ENCODE measurements around the gene ITGAD.
A peak's percentile ranks its signal among the peaks of the same experiment; 100 is the strongest.

The ITGAD gene

DNA sequence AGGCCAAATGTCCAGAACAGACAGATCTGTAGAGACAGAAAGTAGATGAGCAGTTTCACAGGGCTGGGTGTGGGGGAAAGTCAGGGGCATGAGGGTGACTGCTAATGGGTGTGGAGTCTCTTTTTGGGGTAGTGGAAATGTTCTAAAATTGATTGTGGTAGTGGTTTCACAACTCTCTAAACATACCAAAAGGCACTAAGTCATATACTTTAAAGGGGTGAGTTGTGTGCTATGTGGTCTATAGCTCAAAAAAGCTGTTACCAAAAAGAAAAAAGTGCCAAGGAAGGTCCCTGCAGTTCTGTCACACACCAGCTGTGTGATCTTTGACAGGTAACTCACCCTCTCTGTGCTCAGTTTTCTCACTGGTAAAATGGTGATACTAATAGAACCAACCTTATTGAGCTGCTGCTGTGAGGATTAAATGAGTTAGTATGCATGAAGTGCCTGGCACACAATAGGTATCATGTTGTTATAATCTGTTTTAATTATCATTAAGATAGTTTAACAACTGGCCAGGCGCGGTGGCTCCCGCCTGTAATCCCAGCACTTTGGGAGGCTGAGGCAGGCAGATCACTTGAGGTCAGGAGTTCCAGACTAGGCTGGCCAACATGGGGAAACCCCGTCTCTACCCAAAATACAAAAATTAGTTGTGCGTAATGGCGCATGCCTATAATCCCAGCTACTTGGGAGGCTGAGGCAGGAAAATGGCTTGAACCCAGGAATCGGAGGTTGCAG is 27.8 kb upstream of the ITGAD start:
- no peak for DNase-seq

DNA sequence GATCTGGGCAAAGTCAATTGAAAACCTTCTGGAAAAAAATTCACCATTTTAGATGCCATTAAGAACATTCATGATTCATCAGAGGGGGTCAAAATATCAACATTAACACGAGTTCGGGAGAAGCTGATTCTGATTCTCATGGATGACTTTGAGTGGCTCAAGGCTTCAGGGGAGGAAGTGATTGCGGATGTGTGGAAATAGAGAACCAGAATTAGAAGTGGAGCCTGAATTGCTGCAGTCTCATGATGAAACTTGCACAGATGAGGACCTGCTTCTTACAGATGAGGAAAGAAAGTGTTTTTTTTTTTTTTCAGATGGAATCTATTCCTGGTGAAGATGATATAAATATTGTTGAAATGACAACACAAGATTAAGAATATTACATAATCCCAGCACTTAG is 25.3 kb upstream of the ITGAD start:
- DNase-seq = no peak

DNA sequence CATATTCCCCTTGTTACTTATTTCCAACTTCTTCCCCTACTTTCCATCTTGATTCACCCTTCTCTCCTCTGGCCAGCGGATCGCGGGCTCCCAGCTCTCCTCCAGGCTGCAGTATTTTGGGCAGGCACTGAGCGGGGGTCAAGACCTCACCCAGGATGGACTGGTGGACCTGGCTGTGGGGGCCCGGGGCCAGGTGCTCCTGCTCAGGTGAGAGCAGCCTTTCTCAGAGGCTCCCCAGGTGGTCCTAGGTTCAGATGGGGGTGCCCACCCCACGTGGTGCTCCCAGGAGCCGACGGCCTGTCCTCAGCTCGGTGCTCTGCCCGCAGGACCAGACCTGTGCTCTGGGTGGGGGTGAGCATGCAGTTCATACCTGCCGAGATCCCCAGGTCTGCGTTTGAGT is 22.1 kb upstream of the ITGAD start:
- no peak for DNase-seq

DNA sequence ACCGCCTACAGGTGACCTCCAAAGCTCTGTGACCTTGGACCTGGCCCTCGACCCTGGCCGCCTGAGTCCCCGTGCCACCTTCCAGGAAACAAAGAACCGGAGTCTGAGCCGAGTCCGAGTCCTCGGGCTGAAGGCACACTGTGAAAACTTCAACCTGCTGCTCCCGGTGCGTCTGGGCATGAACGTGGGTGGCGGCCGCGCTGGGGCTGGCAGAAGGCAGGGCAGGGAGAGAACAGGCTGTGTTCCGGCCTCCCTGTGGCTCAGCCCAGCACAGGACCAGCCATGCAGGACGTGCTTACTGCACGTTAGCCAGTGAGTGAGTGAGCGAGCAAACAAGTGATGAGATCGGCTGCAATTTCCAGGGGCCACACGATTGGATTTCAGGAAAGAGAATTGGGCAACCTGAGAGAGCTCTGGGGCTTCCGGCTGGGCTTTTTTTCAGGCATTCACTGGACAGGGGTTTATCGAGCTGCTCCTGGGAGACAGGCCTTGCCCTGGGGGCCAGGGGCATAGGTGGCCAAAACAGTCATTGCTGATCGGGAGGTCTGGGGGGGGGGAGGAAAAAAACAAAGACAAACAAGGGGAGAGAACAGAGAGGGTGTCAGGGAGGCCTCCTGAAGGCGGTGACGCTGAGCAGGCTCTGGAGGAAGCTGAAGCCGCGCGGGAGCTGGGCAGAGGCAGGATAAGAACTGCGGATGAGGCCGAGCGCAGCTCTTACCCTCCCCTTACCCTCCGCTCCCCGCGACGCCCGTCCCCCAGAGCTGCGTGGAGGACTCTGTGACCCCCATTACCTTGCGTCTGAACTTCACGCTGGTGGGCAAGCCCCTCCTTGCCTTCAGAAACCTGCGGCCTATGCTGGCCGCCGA is 21.3 kb upstream of the ITGAD start:
- no peak for DNase-seq

DNA sequence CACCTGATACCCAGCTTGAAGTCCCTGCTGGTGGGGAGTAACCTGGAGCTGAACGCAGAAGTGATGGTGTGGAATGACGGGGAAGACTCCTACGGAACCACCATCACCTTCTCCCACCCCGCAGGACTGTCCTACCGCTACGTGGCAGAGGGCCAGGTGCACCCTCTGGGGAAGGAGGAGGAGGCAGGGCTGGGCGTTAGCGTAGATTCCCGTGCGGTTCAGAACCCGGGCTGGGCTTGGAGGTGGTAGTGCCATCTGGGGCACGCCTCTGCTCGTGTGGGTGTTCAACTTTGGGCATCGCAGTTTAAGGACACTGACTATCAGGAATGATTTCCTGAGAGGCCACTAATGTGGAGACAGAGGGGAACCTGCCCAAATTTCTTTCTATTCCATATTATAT is 19.9 kb upstream of the ITGAD start:
- DNase-seq = no peak

DNA sequence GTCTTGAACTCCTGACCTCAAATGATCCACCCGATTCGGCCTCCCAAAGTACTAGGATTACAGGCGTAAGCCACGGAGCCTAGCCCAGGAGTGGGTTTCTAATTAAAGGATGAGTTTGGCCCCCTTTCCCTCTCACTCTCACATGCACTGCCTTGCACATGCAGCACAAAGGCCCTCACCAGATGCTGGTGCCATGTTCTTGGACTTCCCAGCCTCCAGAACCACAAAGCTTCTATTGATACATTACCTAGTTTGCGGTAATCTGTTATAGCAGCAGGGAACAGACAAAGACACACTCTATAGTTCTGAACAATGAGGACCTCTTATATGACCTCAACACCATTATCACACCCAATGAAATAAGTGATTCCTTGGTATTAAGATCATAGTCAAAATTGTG is 17.9 kb upstream of the ITGAD start:
- DNase-seq = no peak

DNA sequence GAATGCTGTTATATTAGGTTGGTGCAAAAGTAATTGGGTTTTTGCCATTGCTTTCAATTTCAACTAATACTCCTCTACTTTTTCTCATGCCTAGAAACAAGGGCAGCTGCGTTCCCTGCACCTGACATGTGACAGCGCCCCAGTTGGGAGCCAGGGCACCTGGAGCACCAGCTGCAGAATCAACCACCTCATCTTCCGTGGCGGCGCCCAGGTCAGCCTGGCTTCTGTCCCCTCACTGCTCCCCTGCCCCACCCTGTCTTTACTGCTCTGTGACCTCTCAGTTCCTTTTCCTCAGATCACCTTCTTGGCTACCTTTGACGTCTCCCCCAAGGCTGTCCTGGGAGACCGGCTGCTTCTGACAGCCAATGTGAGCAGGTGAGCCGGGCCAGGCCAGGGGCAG is 16.4 kb upstream of the ITGAD start:
- no peak for DNase-seq

DNA sequence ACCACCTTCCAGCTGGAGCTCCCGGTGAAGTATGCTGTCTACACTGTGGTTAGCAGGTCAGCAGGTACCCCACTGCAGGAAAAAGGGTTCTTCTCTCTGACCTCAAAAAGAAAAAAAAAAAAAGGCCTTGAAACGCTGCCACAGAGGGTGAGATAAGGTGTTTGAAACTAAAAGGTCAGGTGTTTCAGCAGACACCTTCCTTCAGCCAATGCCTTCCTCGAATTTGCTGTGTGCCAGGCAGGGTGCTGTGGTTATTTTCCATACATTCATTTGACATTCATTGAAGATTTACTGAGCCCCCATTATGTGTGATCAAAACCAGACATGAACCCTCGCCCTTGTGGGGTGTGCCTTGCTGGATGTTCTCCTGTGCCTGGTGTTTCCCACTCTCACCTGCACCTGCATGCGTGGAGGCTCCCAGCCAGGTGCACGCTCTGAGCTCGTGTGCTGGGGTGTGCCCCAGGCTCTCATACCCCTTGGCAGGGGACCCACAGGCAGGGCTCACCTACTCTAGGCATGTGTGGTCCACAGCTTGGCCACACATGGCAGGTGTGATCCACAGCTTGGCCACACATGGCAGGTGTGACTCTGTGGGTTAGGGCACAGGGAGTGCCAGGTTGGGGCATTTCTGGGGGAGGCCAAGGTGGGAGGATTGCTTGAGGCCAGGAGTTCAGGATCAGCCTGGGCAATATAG is 15.8 kb upstream of the ITGAD start:
- DNase-seq = no peak

DNA sequence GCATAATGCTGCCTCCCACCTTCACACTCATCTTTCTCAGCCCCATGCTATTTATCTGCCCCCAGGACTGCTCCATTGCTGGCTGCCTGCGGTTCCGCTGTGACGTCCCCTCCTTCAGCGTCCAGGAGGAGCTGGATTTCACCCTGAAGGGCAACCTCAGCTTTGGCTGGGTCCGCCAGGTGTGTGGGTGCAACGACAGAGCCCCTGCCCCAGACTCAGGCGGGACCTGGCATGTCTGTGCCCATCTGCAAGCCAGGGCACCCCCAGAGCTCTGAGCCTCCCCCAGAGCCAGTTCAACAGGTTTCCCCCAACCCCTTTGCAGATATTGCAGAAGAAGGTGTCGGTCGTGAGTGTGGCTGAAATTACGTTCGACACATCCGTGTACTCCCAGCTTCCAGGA is 12.9 kb upstream of the ITGAD start:
- DNase-seq = no peak

DNA sequence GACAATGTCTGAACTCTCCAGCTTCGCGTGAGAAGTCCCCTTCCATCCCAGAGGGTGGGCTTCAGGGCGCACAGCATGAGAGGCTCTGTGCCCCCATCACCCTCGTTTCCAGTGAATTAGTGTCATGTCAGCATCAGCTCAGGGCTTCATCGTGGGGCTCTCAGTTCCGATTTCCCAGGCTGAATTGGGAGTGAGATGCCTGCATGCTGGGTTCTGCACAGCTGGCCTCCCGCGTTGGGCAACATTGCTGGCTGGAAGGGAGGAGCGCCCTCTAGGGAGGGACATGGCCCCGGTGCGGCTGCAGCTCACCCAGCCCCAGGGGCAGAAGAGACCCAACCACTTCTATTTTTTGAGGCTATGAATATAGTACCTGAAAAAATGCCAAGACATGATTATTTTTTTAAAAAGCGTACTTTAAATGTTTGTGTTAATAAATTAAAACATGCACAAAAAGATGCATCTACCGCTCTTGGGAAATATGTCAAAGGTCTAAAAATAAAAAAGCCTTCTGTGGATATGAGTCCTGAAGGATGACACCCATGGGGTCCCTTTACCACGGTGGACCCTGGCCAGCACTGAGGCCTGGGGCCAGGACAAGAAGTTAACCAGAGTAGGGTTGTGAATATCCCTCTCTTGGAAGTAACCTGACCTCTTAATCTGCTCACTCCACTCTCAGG is 10.5 kb upstream of the ITGAD start:
- DNase-seq = peak; percentile 64

DNA sequence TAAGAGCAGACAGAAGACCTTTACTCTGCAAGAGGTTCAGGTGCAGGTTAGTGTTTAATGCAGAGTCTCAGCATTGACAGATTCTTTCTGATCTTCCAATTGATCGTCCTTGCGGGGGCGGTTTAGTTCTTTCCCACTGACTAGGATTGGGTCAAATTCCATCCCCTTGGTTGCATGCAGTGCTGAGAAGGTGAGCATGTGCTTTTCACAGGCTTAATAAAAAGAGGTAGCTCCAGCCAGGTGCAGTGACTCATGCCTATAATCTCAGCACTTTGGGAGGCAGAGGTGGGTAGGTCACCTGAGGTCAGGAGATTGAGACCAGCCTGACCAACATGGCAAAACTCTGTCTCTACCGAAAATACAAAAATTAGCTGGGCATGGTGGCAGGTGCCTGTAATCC is 7.5 kb upstream of the ITGAD start:
- no peak for DNase-seq

DNA sequence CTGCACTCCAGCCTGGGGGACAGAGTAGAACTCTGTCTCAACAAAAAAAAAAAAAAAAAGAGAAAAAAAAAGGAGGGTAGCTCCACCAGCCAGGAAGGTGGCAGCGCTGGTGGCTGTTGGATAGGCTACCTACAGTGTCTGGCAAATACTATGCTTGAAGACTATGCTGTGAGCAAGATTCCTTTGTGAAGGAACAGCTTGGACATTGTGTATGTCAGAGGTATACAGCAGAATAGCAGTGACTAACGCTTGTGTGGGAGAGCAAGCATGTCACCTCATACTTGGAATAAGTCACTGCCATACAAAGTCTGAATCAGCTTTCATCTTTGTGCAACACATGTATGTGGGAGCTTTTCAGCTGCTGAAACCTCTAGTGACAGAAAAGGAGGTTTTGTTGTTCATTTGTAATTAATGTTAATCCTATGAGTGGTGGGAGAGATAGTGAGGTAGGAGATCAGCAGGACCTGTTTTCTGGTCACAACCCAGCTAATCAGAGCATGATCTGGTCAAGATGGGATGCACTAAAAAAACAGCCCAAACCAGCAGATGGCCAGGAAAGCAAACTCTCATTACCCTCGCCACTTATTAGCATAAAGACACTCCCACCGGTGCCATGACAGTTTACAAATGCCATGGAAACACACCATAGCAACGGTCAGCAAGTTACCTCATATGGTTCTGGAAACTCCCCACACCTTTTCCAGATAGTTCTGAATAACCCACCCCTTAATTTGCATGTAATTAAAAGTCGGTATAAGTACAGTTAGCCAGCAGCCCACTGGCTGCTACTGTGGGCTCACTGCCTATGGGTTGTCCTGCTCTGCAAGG is 6.8 kb upstream of the ITGAD start:
- peak; percentile 39 for DNase-seq

DNA sequence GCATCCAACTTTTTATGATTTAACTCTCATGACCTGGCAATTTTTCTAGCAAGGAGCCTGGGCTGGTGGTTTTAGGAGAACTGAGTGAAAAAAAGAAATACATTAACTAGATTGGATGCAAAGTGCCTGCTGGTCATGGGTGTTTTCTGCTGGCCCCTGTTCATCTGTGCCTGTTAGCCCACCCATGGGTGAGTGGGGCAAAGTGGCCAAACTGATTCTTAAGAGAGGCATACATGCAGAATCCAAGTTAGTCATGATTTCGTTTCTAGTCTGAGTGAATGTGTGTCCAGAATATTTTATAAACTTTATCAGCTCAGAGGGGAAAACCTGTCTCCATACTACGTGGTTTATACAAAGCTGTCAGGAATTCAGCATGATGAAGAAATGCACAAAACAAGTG is 4.6 kb upstream of the ITGAD start:
- DNase-seq = no peak

DNA sequence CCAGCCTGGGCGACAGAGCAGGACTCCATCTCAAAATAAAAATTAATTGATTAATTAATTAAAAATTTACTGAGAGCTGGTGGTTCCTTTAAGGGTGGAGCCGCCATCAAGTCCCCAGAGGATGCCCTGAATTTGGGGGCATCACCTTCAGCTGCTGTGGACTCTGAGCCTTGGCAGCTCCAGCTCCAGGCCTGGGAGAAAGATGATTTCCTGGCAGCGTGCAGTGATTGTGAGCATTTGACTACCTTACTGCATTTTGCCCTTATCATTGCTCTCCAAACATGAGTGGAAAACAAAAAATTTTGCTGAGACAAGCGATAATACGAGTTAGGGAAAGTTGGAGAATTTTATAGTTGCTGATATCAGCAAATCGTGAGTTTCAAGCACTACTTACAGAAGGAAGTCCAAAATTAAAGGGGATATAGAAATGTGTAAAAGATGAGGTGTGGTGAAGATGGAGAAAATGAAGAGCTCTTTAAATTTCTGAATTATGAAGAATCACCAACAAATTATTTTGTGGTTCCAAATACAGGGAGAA is 2.6 kb upstream of the ITGAD start:
- no peak for DNase-seq

DNA sequence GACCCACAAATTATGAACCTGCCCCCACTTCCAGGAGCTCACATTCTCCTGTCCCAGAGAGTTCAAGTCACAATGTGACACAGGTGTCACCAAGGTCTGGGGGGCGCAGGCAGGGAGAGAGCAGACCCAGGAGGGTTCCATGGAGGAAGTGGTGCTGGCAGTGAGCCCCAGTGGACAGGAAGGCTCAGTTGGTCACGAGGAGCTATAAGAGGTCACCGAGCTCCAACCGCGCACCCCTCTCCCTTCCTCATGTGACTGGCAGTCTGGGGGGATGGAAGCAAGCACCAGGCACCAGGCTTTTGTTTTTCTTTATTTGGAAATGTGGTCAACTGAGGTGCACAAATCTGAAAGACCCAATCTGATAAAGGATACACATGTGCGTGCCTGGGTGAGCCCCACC is 2.5 kb downstream of the ITGAD start:
- no peak for DNase-seq

DNA sequence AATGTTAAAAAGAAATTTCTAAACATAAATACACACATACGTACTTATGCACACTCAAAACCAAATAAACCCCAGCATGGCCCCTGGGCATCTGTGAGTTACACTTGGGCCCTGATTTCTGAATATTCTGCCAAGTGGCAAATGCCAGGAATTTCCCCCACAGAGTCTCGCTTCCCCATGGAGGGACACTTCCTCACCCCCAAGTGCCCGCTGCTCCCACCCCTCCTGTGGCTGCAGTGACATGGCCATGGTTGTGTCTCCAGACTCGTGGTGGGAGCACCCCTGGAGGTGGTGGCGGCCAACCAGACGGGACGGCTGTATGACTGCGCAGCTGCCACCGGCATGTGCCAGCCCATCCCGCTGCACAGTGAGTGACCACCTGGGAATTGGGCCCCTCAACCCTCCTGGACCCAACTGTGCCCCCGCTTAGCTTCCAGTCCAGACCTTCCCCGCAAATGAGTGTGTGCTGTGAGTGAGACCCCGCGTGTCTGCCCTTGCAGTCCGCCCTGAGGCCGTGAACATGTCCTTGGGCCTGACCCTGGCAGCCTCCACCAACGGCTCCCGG is 4.0 kb downstream of the ITGAD start:
- DNase-seq = no peak

DNA sequence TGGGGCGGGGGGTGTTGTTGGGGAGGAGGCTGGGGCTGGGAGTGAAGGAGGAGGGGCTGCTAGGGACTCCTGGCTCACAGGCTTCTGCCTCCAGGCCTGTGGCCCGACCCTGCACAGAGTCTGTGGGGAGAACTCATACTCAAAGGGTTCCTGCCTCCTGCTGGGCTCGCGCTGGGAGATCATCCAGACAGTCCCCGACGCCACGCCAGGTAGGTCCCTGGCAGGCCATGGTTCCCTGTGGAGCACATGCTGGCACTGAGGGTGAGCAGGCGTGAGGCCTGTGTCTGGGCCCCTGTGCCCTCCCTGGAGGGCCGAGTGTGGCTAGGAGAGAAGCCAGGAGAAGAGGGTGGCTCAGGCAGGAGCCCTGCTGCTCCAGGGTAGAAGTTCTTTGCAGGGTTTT is 4.6 kb downstream of the ITGAD start:
- DNase-seq = no peak

DNA sequence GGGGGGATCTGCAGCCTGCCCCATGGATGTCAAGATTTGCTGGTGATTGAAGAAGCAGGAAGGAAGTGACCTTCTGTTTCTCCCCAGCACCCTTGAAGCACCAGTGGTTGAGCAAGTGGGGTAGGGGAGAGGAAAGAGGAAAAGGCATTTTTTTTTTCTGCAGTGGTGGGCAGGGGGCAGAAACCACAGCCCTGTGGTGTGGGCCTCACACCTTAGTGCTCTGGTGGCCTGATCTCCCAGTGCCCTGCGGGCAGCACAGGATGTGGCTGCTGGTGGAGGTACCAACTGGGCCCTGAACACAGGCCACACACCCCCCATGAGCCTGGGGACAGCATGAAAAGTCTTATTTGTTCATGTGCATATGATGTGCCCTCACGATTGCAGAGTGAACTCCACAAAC is 7.1 kb downstream of the ITGAD start:
- DNase-seq = peak; percentile 27

DNA sequence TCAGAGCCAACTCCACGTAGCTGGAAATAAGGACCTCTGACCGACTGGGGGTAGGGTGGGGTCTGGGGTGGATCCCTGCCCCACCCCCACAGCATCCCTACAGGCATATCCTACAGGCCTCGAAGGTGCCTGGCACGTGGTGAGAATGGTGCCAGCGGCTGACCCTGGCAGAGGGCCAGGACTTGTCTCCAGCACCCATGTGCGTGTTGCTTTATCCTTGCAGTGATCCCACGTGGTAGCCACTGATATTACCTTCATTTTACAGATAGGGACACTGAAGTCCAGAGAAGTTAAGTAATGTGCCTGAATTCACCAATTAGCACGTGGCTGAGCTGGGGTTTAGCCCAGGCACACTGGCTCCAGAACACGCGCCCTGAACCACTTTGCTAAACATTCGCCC is 8.3 kb downstream of the ITGAD start:
- no peak for DNase-seq

DNA sequence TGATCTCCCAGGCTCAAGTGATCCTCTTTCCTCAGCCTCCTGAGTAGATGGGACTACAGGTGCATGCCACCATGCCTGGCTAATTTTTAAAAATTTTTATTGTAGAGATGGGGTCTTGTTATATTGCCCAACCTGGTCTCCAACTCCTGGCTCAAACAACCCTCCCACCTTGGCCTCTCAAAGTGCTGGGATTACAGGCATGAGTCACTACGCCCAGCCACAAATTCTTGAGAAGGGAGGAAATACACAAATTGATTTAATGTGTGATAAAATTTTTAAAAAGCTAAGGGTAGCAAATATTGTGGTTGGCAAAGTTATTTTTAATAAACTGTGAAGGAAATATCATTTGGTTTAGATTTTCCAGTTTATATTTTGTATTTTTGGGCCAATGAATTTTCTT is 9.6 kb downstream of the ITGAD start:
- DNase-seq = no peak

DNA sequence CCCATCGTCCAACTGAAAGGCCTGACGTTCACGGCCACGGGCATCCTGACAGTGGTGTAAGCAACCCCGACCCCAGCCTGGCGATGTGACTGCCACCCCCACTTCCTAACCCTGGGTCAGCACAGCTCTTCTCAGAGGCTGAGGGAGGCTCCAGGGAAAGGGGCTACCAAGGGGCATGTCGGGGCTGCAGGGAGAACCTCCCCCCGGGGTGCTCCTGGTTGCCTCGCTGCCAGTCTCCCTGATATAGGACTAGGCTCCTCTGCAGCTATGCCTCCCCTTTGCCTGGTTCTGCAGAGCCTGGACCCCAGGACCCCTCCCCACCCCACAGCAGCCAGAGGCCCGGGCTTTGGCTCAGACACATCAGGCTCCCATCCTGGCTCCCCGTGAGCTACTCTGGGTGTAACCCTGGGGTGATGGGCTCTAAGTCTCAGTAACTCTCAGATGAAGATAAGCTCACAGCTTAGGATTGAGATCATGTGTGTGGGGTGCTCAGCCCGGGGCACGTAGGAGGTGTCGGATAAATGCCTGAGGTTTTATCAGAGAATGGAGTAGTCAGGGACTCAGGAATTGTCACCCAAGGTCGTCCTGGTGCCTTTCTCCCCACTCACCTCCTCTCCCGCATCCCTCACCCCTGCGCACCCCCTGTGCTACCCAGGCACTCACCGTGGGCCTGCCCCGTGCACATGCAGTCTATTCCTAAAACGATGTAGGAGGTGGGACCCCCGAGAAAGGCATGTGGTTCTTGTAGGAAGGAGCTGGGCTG is 10.6 kb downstream of the ITGAD start:
- DNase-seq = no peak

Data from activated CD4-positive, alpha-beta T cell treated with anti-CD3 and anti-CD28 coated beads, Interleukin-2, amount 50 U/mL, for 16 hours (primary cell).